ENCODE data around the gene NEURL4.

- TF ChIP-seq, protein P1, sequence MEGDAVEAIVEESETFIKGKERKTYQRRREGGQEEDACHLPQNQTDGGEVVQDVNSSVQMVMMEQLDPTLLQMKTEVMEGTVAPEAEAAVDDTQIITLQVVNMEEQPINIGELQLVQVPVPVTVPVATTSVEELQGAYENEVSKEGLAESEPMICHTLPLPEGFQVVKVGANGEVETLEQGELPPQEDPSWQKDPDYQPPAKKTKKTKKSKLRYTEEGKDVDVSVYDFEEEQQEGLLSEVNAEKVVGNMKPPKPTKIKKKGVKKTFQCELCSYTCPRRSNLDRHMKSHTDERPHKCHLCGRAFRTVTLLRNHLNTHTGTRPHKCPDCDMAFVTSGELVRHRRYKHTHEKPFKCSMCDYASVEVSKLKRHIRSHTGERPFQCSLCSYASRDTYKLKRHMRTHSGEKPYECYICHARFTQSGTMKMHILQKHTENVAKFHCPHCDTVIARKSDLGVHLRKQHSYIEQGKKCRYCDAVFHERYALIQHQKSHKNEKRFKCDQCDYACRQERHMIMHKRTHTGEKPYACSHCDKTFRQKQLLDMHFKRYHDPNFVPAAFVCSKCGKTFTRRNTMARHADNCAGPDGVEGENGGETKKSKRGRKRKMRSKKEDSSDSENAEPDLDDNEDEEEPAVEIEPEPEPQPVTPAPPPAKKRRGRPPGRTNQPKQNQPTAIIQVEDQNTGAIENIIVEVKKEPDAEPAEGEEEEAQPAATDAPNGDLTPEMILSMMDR (conservative IDR thresholded peaks at IDR 0.05) = no peak
- TF ChIP-seq ZFX (IDR thresholded peaks at IDR 0.05) = 0 out of 2 replicates have a peak, but pooled peaks have one; percentile 10
Measured at GRCh38 chr17:7307686-7308624, 21.2 kb downstream of the NEURL4 start.
